BLaER1 treated with 17β-estradiol and CSF1 and Interleukin-3, amounts not matched to agents 10 nM and 100 nM (cell line): ENCODE results near the gene C1GALT1C1L.

Experiments used
- H3K27ac ChIP-seq, 11 experiments: shearing (Covaris generic); formaldehyde crosslinking; 2 replicates each; pipeline ENCODE4 v1.8.1; 2022
- H3K27me3 ChIP-seq, 11 experiments: shearing (Covaris generic); formaldehyde crosslinking; 2 replicates each; pipeline ENCODE4 v1.8.1; 2022
- H3K36me3 ChIP-seq, 11 experiments: shearing (Covaris generic); formaldehyde crosslinking; 2 replicates each; pipeline ENCODE4 v1.8.1; 2022
- H3K4me1 ChIP-seq, 10 experiments: shearing (Covaris generic); formaldehyde crosslinking; 2 replicates each; pipeline ENCODE4 v1.8.1; 2022
- H3K4me2 ChIP-seq, 11 experiments: shearing (Covaris generic); formaldehyde crosslinking; 2 replicates each; pipeline ENCODE4 v1.8.1; 2022
- H3K4me3 ChIP-seq, 10 experiments: shearing (Covaris generic); formaldehyde crosslinking; 2 replicates each; pipeline ENCODE4 v1.8.1; 2022
- H3K9ac ChIP-seq, 11 experiments: shearing (Covaris generic); formaldehyde crosslinking; 2 replicates each; pipeline ENCODE4 v1.8.1; 2022
- H3K9me3 ChIP-seq, 11 experiments: shearing (Covaris generic); formaldehyde crosslinking; replicated peaks in 1 of 11; 2 replicates each; pipeline ENCODE4 v1.8.1; 2022
- H4K20me1 ChIP-seq, 11 experiments: shearing (Covaris generic); formaldehyde crosslinking; 2 replicates each; pipeline ENCODE4 v1.8.1; 2022
- Cebpa-rat ChIP-seq, 11 experiments: shearing (Covaris generic); IDR thresholded peaks; 2 replicates each; pipeline ENCODE4 v1.8.1; 2022

The C1GALT1C1L gene

DNA sequence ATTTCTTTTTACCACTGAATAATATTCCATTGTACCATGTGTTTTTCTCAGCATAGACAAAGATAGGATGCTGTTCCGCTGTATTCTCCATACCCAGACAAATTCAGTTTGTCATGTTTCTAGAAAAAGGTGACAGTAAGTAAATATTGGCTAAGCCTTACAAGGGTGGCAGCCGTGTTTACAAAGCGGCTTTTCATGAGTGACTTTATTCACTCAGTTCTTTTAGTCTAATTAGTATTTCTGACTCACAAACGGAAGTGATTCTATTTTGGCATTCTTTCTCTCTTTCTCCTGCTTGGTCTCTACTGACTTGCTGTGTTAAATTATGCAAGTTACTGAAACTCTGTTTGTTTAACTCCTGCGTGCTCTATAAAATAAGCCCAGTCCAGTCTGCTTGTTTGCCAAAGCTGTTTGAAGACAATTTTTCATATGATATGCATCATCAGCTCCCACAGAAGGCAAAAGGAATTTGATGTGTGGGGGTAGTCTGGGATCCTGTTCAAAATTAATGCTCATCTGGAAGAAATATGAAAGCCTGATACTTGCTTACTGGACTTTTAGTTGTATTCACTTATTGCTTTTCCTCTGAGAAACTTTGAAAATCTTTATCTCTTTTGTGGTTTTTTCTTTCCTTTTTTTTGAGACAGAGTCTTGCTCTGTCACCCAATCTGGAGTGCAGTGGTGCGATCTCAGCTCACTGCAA, 41.5 kb downstream of the C1GALT1C1L start:
- no peak overlapping the region for H3K9ac ChIP-seq
- H4K20me1 ChIP-seq: no peaks in the 10 kb centered on the region
- H3K4me2 ChIP-seq: peak overlapping the region; percentile 45 to 61 (median 50)
- no peaks in the 10 kb centered on the region for H3K36me3 ChIP-seq
- H3K9me3 ChIP-seq: peaks cover 6 to 27% (median 17%) of the 10 kb centered on the region in 11 experiments
- TF ChIP-seq Cebpa-rat (IDR thresholded peaks at IDR 0.05): no peak
- H3K27me3 ChIP-seq: peaks cover 14 to 23% (median 19%) of the 10 kb centered on the region in 11 experiments
- no peak overlapping the region for H3K4me3 ChIP-seq
- peaks cover 19 to 30% (median 26%) of the 10 kb centered on the region in 10 experiments for H3K4me1 ChIP-seq
- no peak overlapping the region for H3K27ac ChIP-seq

DNA sequence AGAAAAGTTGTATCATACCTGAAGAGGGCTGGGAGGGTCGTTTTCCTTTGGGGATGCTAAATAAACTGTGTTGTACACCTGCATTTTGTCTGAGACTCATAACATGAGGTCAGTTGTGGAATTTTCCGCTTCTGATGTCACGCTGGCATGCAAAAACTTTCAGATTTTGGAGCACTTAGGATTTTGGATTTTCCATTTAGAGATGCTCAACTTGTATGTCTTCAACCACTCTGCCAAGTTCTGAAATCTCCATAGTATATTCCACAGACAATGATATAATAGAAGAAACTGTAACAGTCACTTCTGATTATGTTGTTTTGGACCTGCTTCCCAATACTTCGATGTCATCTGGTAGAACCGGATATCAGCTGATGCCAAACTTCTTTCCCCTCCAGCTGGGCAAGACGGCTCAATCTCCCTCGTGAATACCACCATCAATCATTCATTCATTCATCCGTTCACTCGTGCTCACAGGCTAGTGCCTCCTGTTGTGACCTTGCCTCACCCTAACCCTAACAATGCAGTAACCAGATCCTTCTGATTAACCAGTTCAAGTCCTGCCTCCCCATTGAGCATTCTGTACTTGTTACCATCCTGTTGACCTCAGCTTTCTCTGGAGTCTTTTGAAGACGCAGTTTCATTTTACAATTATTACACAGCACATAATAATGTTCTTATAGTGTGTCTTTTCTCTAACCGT, 44.5 kb downstream of the C1GALT1C1L start:
- Histone ChIP-seq H4K20me1 (no peaks in the 10 kb centered on the region), H3K27ac (no peak overlapping the region)
- TF ChIP-seq Cebpa-rat (IDR thresholded peaks at IDR 0.05): no peak

More for the DNA sequence above, 44.5 kb downstream of the C1GALT1C1L start:
- H3K4me1 ChIP-seq: peaks cover 13 to 21% (median 18%) of the 10 kb centered on the region in 10 experiments
- H3K4me3 ChIP-seq: no peak overlapping the region
- peaks cover 0 to 8% (median 5%) of the 10 kb centered on the region in 11 experiments; a peak in 7 of 22 replicates for H3K9me3 ChIP-seq
- H3K27me3 ChIP-seq: peaks cover 2 to 3% (median 3%) of the 10 kb centered on the region in 11 experiments; a peak in 19 of 22 replicates
- H3K4me2 ChIP-seq: no peak overlapping the region
- H3K36me3 ChIP-seq: no peaks in the 10 kb centered on the region
- H3K9ac ChIP-seq: no peak overlapping the region
